ENCODE measurements around the gene OTOP3. TPM values are rescaled to one million over a fixed set of nuclear protein-coding genes. Genes with fewer than 3 reads are reported as not detected.

Gene OTOP3
- total and polyA plus RNA-seq, 10 donors = not detected

DNA sequence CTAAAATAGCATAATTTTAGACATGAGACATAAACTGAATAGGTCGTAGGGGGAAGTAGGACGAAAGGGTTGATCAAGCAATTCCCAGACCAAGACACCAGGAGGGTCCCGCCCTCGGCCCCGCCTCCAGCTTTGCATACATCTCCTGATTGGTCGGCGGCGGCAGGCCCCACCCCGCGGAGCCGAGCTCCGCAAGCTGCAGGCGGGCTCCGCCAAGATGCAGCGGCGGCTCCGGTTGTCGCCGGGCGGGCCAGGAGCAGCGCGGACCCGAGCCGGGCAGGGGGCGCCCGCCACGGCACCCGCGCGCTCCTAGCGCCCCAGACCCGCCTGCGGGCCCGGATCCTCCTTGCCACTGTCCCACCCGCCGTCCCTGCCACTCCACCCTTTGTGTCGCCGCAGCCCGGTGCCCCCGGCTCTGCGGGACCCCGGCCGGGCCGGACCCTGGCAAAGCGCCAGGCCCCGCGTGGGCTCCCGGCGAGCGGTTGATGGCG lies 51.8 kb downstream of the OTOP3 start, which contains the start of gene CDR2L:
TSS of gene CDR2L (plus strand) at position 215 of the 491 bp plus-strand sequence. CDS start 412 bp downstream, outside the sequence.
- TF ChIP-seq, protein P1, sequence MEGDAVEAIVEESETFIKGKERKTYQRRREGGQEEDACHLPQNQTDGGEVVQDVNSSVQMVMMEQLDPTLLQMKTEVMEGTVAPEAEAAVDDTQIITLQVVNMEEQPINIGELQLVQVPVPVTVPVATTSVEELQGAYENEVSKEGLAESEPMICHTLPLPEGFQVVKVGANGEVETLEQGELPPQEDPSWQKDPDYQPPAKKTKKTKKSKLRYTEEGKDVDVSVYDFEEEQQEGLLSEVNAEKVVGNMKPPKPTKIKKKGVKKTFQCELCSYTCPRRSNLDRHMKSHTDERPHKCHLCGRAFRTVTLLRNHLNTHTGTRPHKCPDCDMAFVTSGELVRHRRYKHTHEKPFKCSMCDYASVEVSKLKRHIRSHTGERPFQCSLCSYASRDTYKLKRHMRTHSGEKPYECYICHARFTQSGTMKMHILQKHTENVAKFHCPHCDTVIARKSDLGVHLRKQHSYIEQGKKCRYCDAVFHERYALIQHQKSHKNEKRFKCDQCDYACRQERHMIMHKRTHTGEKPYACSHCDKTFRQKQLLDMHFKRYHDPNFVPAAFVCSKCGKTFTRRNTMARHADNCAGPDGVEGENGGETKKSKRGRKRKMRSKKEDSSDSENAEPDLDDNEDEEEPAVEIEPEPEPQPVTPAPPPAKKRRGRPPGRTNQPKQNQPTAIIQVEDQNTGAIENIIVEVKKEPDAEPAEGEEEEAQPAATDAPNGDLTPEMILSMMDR (IDR thresholded peaks at IDR 0.05 in 8 of 11, conservative IDR thresholded peaks at IDR 0.05 in 3 of 11) = peak in 2 of 11 experiments; percentile 29 to 34
- TF ChIP-seq POLR2AphosphoS5 (IDR thresholded peaks at IDR 0.05) (peak; percentile 64 to 86 (median 83)), POLR2A (IDR thresholded peaks at IDR 0.05) (no peak)
- peaks cover 4 to 42% (median 21%) of the 10 kb centered on the region in 6 donors for H3K4me1 ChIP-seq
- H3K9me3 ChIP-seq = no peaks in the 10 kb centered on the region
- peaks cover 0 to 27% (median 4%) of the 10 kb centered on the region in 7 donors for H3K27me3 ChIP-seq (replicated peaks in 1 of 7)
- DNase-seq = peak; percentile 98
- peak within 1 kb of the TSS; percentile 40 to 84 (median 78) for H3K27ac ChIP-seq
- H3K4me3 ChIP-seq = peak within 1 kb of the TSS; percentile 44 to 85 (median 78)
- 0 to 1% (median 1%) methylated on average over 13 to 51 of the region's 51 CpGs for WGBS, 5 donors
- intact Hi-C loops (cut with DNase I; ENCODE audit: low total_unique reads) = no loop called here
- H3K36me3 ChIP-seq = no peaks in the 10 kb centered on the region

DNA sequence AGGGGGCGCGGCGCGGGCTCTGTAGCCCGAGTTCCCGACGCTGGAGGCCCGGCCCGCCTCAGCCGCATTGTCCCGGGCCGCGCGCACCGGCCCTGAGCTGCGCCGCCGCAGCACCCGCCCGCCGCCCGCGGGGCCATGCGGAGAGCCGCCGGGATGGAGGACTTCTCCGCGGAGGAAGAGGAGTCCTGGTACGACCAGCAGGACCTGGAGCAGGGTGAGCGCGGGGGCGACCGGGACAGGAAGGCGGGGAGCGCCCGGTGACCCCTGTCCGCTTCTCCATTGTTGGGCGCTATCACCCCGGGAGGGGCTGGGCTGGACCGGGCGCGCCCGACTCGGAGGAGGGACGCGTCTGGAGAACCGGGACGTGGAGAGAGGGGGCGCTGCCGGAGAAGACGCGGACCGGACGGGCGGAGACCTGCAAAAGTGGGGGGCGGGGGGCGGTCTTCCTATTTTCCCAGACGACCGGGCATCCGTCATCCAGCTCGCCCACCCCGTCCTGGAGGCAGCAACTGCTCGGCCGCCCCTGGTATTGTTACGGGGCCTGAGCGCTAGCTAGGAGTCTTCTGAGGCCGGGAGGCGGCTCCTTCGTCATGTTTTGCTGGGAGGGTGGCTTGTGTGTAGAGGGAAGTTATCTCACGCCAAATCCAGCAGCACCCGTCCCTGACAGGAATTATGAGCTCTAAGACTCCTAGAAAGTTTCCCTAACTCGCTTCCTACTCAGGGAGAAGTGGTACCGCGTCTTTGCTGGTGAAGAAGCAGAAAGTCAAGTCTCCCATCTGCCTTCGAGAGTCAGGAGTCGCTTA lies 52.4 kb downstream of the OTOP3 start:
- H3K27ac ChIP-seq = peak overlapping the region; percentile 40 to 84 (median 78)
- peak; percentile 85 for DNase-seq
- intact Hi-C loops (cut with DNase I; ENCODE audit: low total_unique reads) = no loop called here
- no peaks in the 10 kb centered on the region for H3K9me3 ChIP-seq
- H3K4me3 ChIP-seq = peak overlapping the region; percentile 44 to 85 (median 78)
- H3K36me3 ChIP-seq = no peaks in the 10 kb centered on the region
- H3K4me1 ChIP-seq = peaks cover 4 to 36% (median 19%) of the 10 kb centered on the region in 6 donors
- WGBS, 5 donors = 1 to 2% (median 1%) methylated on average over 40 to 76 of the region's 76 CpGs
- H3K27me3 ChIP-seq (replicated peaks in 1 of 7) = peaks cover 0 to 24% (median 4%) of the 10 kb centered on the region in 7 donors
- TF ChIP-seq, protein P1 (IDR thresholded peaks at IDR 0.05 in 8 of 11, conservative IDR thresholded peaks at IDR 0.05 in 3 of 11) = peak in 3 of 11 experiments; percentile 16 to 28 (median 16)
- TF ChIP-seq POLR2AphosphoS5 (IDR thresholded peaks at IDR 0.05) (peak in 2 of 3 donors; percentile 59 to 65), POLR2A (IDR thresholded peaks at IDR 0.05) (no peak)

DNA sequence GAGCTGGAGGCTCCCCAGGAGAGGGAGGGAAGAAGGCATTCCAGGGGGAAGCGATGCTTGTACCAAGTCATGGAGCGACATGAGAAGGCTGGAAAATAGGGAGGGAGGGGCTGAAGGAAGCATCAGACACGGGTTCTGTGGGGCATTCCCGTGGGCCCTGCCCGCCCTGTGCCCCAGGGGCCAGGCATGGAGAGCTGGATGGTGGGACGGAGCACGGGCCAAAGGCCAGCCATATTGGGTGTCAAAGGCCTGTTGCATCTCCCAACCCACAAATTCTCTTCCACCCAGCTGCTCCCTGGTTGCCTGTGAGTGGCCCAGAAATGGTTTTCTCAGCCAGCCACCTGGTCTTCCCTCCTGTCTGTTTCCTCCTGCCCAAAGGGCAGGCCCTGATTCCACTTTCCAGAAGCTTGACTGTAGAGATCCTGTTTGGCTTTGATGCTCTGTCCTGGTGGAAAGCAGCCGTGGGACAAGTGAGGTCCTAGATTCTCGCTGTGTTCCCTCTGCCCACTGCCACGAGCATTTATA lies 54.9 kb downstream of the OTOP3 start:
- intact Hi-C loops (cut with DNase I; ENCODE audit: low total_unique reads) = no loop called here
- H3K27me3 ChIP-seq (replicated peaks in 1 of 7) = peaks cover 0 to 24% (median 4%) of the 10 kb centered on the region in 7 donors
- no peaks in the 10 kb centered on the region for H3K36me3 ChIP-seq
- WGBS, 5 donors = 83 to 98% (median 95%) methylated on average over 10 of the region's 10 CpGs
- DNase-seq = no peak
- H3K4me1 ChIP-seq = peaks cover 4 to 29% (median 19%) of the 10 kb centered on the region in 6 donors
- no peak overlapping the region for H3K4me3 ChIP-seq
- no peaks in the 10 kb centered on the region for H3K9me3 ChIP-seq
- no peak for TF ChIP-seq POLR2A (IDR thresholded peaks at IDR 0.05)
- TF ChIP-seq POLR2AphosphoS5 (IDR thresholded peaks at IDR 0.05) = no peak
- TF ChIP-seq, protein P1 (IDR thresholded peaks at IDR 0.05 in 8 of 11, conservative IDR thresholded peaks at IDR 0.05 in 3 of 11) = no peak
- no peak overlapping the region for H3K27ac ChIP-seq

DNA sequence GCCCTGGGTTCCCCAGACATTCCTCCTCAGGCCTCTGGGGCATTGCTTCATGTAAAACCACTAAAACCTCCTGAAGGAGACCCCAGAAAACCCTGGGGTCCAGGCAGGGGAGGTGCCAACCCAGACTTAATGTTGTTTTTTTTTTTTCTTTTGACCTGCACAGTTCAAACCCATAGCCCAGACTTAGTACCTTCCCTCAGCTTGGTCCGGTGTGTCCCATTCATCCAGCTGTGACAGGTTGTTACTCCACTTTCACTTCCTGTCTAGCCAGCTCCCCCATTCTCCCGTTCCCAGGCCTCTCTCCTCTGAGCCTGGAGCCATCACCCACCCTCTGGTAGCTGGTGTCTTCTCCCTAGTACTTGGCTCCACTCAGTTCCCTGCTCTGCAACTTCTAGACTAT lies 56.5 kb downstream of the OTOP3 start:
- intact Hi-C loops (cut with DNase I; ENCODE audit: low total_unique reads) = no loop called here
- H3K9me3 ChIP-seq = no peaks in the 10 kb centered on the region
- TF ChIP-seq POLR2AphosphoS5 (IDR thresholded peaks at IDR 0.05) (no peak), POLR2A (IDR thresholded peaks at IDR 0.05) (no peak)
- TF ChIP-seq, protein P1 (IDR thresholded peaks at IDR 0.05 in 8 of 11, conservative IDR thresholded peaks at IDR 0.05 in 3 of 11) = no peak
- H3K4me3 ChIP-seq = no peak overlapping the region
- H3K27ac ChIP-seq = no peak overlapping the region
- peaks cover 0 to 17% (median 4%) of the 10 kb centered on the region in 7 donors for H3K27me3 ChIP-seq (replicated peaks in 1 of 7)
- H3K4me1 ChIP-seq = peaks cover 0 to 18% (median 11%) of the 10 kb centered on the region in 6 donors
- no peak for DNase-seq
- no peaks in the 10 kb centered on the region for H3K36me3 ChIP-seq
- 28 to 61% (median 38%) methylated on average over 2 of the region's 2 CpGs for WGBS, 5 donors
